Caco-2 (cell line): Measurements from ENCODE around the gene ERBB4. TPM values are rescaled to one million over a fixed set of nuclear protein-coding genes. Genes with fewer than 3 reads are reported as not detected.

Experiments
- BruUV-seq: library from RNA; stranded (reverse); fragments of 400-500 nt; replicated peaks from 2 replicates; lab custom pipeline; 2021; lab: Mats Ljungman, UMichigan
- CTCF ChIA-PET: fragments of 300-600 bp; sonication (Branson Sonifier 250); formaldehyde crosslinking; loops from one replicate; lab custom pipeline; 2022; ENCODE audit warnings: antibody characterized with exemption; lab: Charles Lee
- POLR2A ChIA-PET: fragments of 300-600 bp; sonication (Branson Sonifier 250); formaldehyde crosslinking; loops from one replicate; lab custom pipeline; 2022; ENCODE audit warnings: antibody characterized with exemption; lab: Charles Lee
- DNase-seq, 2 experiments: peaks; one replicate each; pipeline versions ENCODE4 v3.0.0 to v3.0.0-alpha.2; 2020 to 2022
- H3K27me3 ChIP-seq: replicated peaks from 2 replicates; pipeline ENCODE4 v1.6.0; 2011; ENCODE audit warnings: low read length; ENCODE audit not compliant: control insufficient read depth, insufficient read depth
- H3K36me3 ChIP-seq: 2 replicates; pipeline ENCODE4 v1.5.1; 2011; ENCODE audit warnings: low read length; ENCODE audit not compliant: control insufficient read depth, insufficient read depth
- H3K4me1 ChIP-seq: fragments of 250-450 bp; sonication (Bioruptor Pico); 2 replicates; pipeline ENCODE4 v1.5.1; 2020; ENCODE audit warnings: mild to moderate bottlenecking
- H3K4me3 ChIP-seq: 2 replicates; pipeline ENCODE4 v1.5.1; 2011; ENCODE audit warnings: low read depth, mild to moderate bottlenecking, control low read depth, low read length
- H3K9me3 ChIP-seq: fragments of 250-450 bp; sonication (Bioruptor Pico); 2 replicates; pipeline ENCODE4 v1.5.1; 2020; ENCODE audit warnings: mild to moderate bottlenecking, moderate library complexity
- H3K27ac Mint-ChIP-seq: one replicate; pipeline ENCODE4 v1.8.0; 2022; ENCODE audit warnings: mixed read lengths; ENCODE audit not compliant: unreplicated experiment
- H3K27me3 Mint-ChIP-seq: one replicate; pipeline ENCODE4 v1.8.0; 2022; ENCODE audit warnings: mixed read lengths; ENCODE audit not compliant: insufficient read depth, unreplicated experiment
- H3K36me3 Mint-ChIP-seq: one replicate; pipeline ENCODE4 v1.8.0; 2022; ENCODE audit warnings: mild to moderate bottlenecking, mixed read lengths; ENCODE audit not compliant: insufficient read depth, unreplicated experiment
- H3K4me1 Mint-ChIP-seq: one replicate; pipeline ENCODE4 v1.8.0; 2022; ENCODE audit warnings: low read depth, mixed read lengths; ENCODE audit not compliant: unreplicated experiment
- H3K4me3 Mint-ChIP-seq: one replicate; pipeline ENCODE4 v1.8.0; 2022; ENCODE audit warnings: mild to moderate bottlenecking, moderate library complexity, mixed read lengths; ENCODE audit not compliant: unreplicated experiment
- H3K9me3 Mint-ChIP-seq: one replicate; pipeline ENCODE4 v1.8.0; 2022; ENCODE audit warnings: mixed read lengths; ENCODE audit not compliant: unreplicated experiment
- intact Hi-C: fragments of 100-400 bp; cut with micrococcal nuclease; formaldehyde crosslinking; loops from one replicate; pipeline ENCODE4 v1.10.0; 2022; ENCODE audit not compliant: unreplicated experiment
- total RNA-seq: library from RNA; stranded (reverse); gene quantifications from 2 replicates; pipeline ENCODE4 v1.2.3, GENCODE V29; 2022
- TF ChIP-seq, protein P1 (sequence below), 2 experiments: fragments of 200-600 bp in 1 of 2; IDR thresholded peaks; 1 replicate in 1 of 2; 2 replicates in 1 of 2; pipeline versions ENCODE4 v1.5.1 to v1.8.0; 2011 to 2022; ENCODE audit warnings: antibody characterized with exemption in 1 of 2, control low read depth in 1 of 2, inconsistent platforms in 1 of 2, low read depth in 1 of 2, low read length in 1 of 2, mild to moderate bottlenecking in 1 of 2, moderate library complexity in 1 of 2; ENCODE audit not compliant: insufficient read depth in 1 of 2, severe bottlenecking in 1 of 2, unreplicated experiment in 1 of 2

The ERBB4 gene
- total RNA-seq, 1 experiment from 2014 or later: not detected

DNA sequence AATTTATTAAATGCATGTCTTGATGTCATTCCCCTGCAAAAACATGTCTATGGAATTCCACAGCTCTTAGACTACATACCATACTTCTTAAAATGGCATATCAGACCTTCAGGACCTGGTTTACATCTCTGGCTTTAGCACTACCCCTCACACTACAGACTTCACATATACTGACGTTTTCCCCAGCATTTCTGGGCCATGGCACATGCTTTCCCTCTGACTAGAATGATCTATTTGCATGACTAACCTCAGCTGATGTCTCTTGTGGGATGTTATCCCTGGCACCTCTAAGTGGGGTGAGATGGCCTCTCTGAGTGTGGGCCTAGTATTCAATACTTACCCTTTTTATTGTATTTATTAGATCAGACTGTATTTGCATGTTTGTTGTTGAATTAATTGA, 381.6 kb downstream of the ERBB4 start:
- H3K4me1 Mint-ChIP-seq: no peaks in the 10 kb centered on the region
- ChIA-PET POLR2A (no interaction called here), CTCF (no interaction called here)
- Histone ChIP-seq H3K4me1 (no peaks in the 10 kb centered on the region), H3K9me3 (no peaks in the 10 kb centered on the region), H3K36me3 (no peaks in the 10 kb centered on the region), H3K4me3 (no peak overlapping the region), H3K27me3 (no peaks in the 10 kb centered on the region)
- peaks cover 6% of the 10 kb centered on the region for H3K27me3 Mint-ChIP-seq
- TF ChIP-seq, protein P1, sequence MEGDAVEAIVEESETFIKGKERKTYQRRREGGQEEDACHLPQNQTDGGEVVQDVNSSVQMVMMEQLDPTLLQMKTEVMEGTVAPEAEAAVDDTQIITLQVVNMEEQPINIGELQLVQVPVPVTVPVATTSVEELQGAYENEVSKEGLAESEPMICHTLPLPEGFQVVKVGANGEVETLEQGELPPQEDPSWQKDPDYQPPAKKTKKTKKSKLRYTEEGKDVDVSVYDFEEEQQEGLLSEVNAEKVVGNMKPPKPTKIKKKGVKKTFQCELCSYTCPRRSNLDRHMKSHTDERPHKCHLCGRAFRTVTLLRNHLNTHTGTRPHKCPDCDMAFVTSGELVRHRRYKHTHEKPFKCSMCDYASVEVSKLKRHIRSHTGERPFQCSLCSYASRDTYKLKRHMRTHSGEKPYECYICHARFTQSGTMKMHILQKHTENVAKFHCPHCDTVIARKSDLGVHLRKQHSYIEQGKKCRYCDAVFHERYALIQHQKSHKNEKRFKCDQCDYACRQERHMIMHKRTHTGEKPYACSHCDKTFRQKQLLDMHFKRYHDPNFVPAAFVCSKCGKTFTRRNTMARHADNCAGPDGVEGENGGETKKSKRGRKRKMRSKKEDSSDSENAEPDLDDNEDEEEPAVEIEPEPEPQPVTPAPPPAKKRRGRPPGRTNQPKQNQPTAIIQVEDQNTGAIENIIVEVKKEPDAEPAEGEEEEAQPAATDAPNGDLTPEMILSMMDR (IDR thresholded peaks at IDR 0.05; ENCODE audit: insufficient read depth in 1 of 2, low read depth in 1 of 2, low read length in 1 of 2, severe bottlenecking in 1 of 2, unreplicated experiment in 1 of 2): no peak
- no peaks in the 10 kb centered on the region for H3K9me3 Mint-ChIP-seq
- H3K4me3 Mint-ChIP-seq: no peak overlapping the region
- intact Hi-C loops: no loop called here
- H3K36me3 Mint-ChIP-seq: no peaks in the 10 kb centered on the region
- DNase-seq: no peak
- BruUV-seq: no TSS peak
- no peak overlapping the region for H3K27ac Mint-ChIP-seq

DNA sequence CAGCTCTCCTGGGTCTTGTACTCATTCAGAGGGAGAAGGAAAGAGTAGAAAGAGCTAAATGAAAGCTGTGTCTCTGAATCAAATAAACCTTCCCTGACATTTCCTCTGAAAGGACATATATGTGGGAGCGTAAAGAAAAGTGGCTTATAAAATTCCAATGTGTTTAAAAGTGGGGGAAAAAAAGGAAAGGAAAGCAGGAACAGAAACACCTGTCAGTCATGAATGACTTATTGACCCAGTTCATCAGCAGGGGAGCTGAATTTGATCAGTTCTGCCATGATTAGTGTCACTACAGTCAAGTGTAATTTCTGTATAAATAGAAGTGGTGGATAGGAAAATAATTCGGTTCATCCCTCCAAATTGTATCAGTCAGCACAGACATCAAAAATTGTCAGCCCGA, 382.5 kb downstream of the ERBB4 start:
- intact Hi-C loops: no loop called here
- CTCF ChIA-PET: no interaction called here
- H3K36me3 ChIP-seq: no peaks in the 10 kb centered on the region
- DNase-seq: no peak
- TF ChIP-seq, protein P1 (IDR thresholded peaks at IDR 0.05; ENCODE audit: insufficient read depth in 1 of 2, low read depth in 1 of 2, low read length in 1 of 2, severe bottlenecking in 1 of 2, unreplicated experiment in 1 of 2): no peak
- no TSS peak for BruUV-seq
- H3K4me3 ChIP-seq: no peak overlapping the region
- H3K27ac Mint-ChIP-seq: no peak overlapping the region
- no peak overlapping the region for H3K4me3 Mint-ChIP-seq
- H3K9me3 Mint-ChIP-seq: no peaks in the 10 kb centered on the region
- POLR2A ChIA-PET: no interaction called here
- no peaks in the 10 kb centered on the region for H3K36me3 Mint-ChIP-seq
- H3K27me3 Mint-ChIP-seq: peaks cover 6% of the 10 kb centered on the region
- H3K4me1 Mint-ChIP-seq: no peaks in the 10 kb centered on the region
- H3K4me1 ChIP-seq: no peaks in the 10 kb centered on the region
- no peaks in the 10 kb centered on the region for H3K27me3 ChIP-seq
- H3K9me3 ChIP-seq: no peaks in the 10 kb centered on the region

- Histone ChIP-seq H3K4me1 (no peaks in the 10 kb centered on the region), H3K36me3 (no peaks in the 10 kb centered on the region), H3K27me3 (no peaks in the 10 kb centered on the region), H3K9me3 (no peaks in the 10 kb centered on the region), H3K4me3 (no peak overlapping the region)
- Mint-ChIP-seq H3K27me3 (peaks cover 6% of the 10 kb centered on the region), H3K4me3 (no peak overlapping the region), H3K4me1 (no peaks in the 10 kb centered on the region), H3K27ac (no peak overlapping the region), H3K36me3 (no peaks in the 10 kb centered on the region), H3K9me3 (no peaks in the 10 kb centered on the region)
- no peak for DNase-seq
- no TSS peak for BruUV-seq
- TF ChIP-seq, protein P1 (IDR thresholded peaks at IDR 0.05; ENCODE audit: insufficient read depth in 1 of 2, low read depth in 1 of 2, low read length in 1 of 2, severe bottlenecking in 1 of 2, unreplicated experiment in 1 of 2): no peak
- ChIA-PET CTCF (no interaction called here), POLR2A (no interaction called here)
- intact Hi-C loops: no loop called here
These were observed 384.1 kb downstream of the ERBB4 start for GRCh38 chr2:212154477-212154878.
